Measurements from ENCODE around the gene LRRTM4.

LRRTM4 gene

GRCh38 chr2:77013457-77013856, 508.7 kb downstream of the LRRTM4 start:
- no peak for DNase-seq (ENCODE audit: low read depth)
- TF ChIP-seq CTCF (IDR thresholded peaks at IDR 0.05; ENCODE audit: control insufficient read depth, insufficient read depth, low read depth, low read length, missing control alignments): no peak
- no peak overlapping the region for H3K4me3 ChIP-seq (ENCODE audit: control insufficient read depth, low read depth, low read length)

- no peak overlapping the region for H3K4me3 ChIP-seq (ENCODE audit: control insufficient read depth, low read depth, low read length)
- no peak for TF ChIP-seq CTCF (IDR thresholded peaks at IDR 0.05; ENCODE audit: control insufficient read depth, insufficient read depth, low read depth, low read length, missing control alignments)
- DNase-seq (ENCODE audit: low read depth): no peak
These were observed 512.9 kb downstream of the LRRTM4 start for GRCh38 chr2:77009307-77009706.

- H3K4me3 ChIP-seq (ENCODE audit: control insufficient read depth, low read depth, low read length): no peak overlapping the region
- no peak for TF ChIP-seq CTCF (IDR thresholded peaks at IDR 0.05; ENCODE audit: control insufficient read depth, insufficient read depth, low read depth, low read length, missing control alignments)
- DNase-seq (ENCODE audit: low read depth): no peak
These were observed 513.3 kb downstream of the LRRTM4 start for GRCh38 chr2:77008853-77009252.

- DNase-seq (ENCODE audit: low read depth): no peak
- no peak overlapping the region for H3K4me3 ChIP-seq (ENCODE audit: control insufficient read depth, low read depth, low read length)
- no peak for TF ChIP-seq CTCF (IDR thresholded peaks at IDR 0.05; ENCODE audit: control insufficient read depth, insufficient read depth, low read depth, low read length, missing control alignments)
These were observed 514.5 kb downstream of the LRRTM4 start for GRCh38 chr2:77007686-77008085.

GRCh38 chr2:77005522-77005921, 516.7 kb downstream of the LRRTM4 start:
- DNase-seq (ENCODE audit: low read depth): no peak
- no peak overlapping the region for H3K4me3 ChIP-seq (ENCODE audit: control insufficient read depth, low read depth, low read length)
- no peak for TF ChIP-seq CTCF (IDR thresholded peaks at IDR 0.05; ENCODE audit: control insufficient read depth, insufficient read depth, low read depth, low read length, missing control alignments)

- TF ChIP-seq CTCF (IDR thresholded peaks at IDR 0.05; ENCODE audit: control insufficient read depth, insufficient read depth, low read depth, low read length, missing control alignments): no peak
- H3K4me3 ChIP-seq (ENCODE audit: control insufficient read depth, low read depth, low read length): no peak overlapping the region
- DNase-seq (ENCODE audit: low read depth): no peak
These were observed 520.3 kb downstream of the LRRTM4 start for GRCh38 chr2:77001895-77002294.

GRCh38 chr2:76998704-76999103, 523.5 kb downstream of the LRRTM4 start:
- DNase-seq (ENCODE audit: low read depth): no peak
- no peak overlapping the region for H3K4me3 ChIP-seq (ENCODE audit: control insufficient read depth, low read depth, low read length)
- no peak for TF ChIP-seq CTCF (IDR thresholded peaks at IDR 0.05; ENCODE audit: control insufficient read depth, insufficient read depth, low read depth, low read length, missing control alignments)

All from AG09309 (cell line).